CD4-positive, alpha-beta T cell treated with Interleukin-10 for 1 hour (primary cell): ENCODE data around the gene ANO4.

Experiments used
- DNase-seq: peaks from one replicate; pipeline ENCODE4 v3.0.0-alpha.2; 2020

ANO4 gene

DNA sequence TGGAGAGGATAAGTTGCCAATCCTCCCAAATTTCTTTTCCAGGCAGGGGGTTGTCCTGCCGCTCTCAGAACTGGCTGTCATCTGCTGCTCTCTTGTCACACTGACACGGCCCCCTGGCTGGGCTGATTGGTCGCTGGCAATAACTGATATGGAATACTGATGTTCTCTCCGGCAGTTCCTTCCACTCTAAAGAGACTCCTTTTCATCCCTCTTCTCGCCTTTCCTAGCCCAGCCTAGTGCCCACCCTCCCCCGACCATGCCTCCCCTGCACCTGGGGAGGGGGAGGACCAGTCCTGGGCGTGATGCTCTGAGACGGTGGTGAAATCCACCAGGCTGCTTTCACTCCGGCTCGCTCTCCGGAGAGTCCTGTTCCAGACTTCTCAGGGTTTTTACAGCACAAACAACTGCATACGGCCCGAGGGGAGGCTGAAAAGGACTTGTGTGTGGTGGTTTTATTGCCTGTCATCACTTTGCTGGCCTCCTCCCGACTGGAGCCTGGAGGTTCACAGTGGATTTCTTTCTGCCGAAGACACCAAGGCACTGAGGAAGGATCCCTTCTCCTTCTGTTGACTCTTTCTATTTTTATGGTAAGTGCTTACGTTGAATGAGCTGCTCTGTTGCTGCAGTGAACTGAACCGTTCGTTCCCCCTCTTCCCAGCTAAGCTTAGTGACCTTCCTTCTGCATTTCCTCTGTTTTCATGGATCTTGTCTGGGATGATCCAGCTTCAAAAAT, at the start of gene ANO4:
Gene ANO4 (plus strand): TSS at position 336 of the 733 bp plus-strand sequence. CDS start 107,010 bp downstream, outside the sequence.
- no peak for DNase-seq

- no peak for DNase-seq
Measured at GRCh38 chr12:100745378-100746071, 49.1 kb upstream of the ANO4 start.

DNA sequence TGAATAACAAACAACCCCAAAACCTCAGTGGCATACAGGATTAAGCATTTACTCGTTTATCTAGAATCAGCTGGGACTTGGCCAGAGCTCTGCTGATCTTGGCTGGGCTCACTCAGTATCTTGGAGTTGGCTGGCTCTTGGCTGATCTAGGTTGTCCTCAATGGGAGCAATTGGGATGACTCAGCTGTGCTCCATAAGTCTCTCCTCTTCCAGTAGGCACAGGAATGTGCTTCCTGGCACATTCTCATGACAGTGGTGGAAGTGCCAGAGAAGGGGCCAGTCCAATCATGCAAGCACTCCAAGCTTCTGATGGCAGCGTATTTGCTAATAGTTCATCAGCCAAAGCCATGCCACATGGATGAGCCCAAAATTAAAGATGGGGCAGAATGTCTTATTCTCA, 41.7 kb upstream of the ANO4 start:
- no peak for DNase-seq

GRCh38 chr12:100753837-100754236, 40.7 kb upstream of the ANO4 start:
- DNase-seq = no peak

DNA sequence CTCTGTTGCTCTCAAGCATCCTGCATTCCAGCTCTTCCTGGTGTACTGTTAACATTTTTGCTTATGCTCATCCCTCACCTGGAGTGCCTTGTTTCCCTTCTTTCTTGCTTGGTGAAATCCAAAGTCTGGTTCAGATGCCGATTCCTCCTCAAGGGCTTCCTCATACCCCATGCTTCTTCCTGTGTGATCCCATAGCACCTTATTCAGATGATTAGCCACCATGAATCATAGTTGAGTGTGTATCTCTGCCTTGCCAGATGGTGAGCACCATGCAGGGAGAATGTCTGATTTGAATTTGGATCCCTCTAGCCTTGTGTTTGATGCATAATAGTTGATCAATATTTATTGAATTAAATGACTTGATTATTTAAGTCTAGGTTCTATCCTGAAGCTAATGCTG, 39.4 kb upstream of the ANO4 start:
- no peak for DNase-seq

DNA sequence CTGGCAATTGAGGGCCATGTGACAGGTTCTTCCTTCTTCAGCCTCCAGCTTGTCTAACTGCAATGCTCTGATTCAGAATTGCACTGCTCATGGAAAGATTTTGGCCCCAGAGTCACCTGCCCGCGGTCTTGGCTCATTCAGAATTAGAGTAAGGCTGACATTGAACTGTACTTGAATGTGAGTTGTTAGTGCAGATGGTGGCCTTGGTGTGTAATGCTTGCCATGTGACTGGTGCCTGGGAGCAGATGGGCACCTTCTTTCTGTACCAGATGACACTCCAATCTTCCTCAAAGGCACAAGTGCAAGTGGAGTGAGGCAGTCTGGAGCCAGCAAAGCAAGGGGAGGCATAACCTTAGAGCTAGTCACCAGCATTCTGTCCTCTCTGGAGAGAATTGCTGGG, 36.5 kb upstream of the ANO4 start:
- DNase-seq = no peak

- no peak for DNase-seq
Measured at GRCh38 chr12:100767371-100767770, 27.2 kb upstream of the ANO4 start.

- DNase-seq = no peak
Measured at GRCh38 chr12:100767950-100768349, 26.6 kb upstream of the ANO4 start.

DNA sequence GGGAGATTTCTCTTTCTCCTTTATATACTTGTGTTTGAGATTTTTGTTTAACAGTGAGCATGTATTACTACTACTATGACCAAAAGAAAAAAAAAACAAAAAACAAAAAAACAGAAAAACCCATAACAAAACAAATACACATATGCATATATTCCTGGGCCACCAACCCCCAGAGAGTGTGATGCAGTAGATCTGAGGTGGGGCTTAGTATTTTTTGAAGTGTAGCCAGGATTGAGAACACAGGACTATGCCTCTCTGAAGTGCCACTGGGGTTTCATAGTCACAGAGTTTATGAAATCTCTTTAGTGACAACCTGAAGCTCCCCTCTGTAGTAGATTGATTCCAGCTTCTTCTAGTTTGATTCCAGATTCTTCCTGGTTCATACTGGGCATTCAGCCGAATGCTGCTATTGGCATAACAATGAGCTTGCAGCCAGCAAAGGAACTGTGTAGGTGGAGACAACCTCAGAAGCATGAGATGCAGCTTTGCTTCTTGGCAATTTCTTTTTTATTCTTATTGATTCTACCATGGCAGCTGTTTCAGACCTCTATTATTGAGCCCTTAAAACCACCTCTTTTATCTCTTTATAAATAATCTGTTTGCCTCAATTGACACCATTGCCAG, 15.5 kb upstream of the ANO4 start:
- DNase-seq = no peak

DNA sequence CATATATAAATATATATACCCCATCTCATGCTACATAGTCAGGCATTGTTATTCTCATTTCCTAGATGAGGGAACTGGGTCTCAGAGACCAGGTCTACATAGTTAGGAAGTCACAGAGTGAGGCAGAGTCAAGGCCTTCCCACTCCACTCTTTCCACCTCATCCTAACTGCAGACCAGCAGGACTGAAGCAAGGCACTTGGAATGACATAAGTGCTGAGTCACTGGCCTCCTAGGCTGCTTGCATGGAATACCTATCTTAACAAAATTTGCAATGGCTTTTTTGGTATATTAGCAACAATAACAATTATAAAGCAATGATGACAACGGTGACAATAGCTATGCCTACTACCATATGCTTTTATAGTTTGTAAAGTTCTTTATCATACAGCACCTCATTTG, 5.4 kb upstream of the ANO4 start:
- DNase-seq = no peak

DNA sequence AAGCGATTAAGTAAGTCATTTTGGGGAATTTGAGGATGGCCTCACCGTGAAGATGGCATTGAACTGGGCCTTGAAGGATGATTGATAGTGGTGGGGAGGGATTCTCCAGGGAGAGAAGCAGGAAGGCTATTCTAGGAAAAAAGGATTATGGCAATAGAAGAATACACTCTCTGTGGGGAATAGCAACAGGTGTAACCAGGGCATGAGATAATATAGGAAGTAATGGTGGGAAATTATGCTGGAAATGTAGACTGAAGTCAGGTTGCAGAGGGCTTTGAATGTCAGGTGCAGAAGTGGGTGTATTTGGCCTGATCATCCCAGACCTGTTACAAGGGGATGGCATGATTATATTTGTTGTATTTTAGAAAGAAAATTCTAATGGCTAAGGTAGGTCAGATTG, 4.6 kb upstream of the ANO4 start:
- DNase-seq = no peak

DNA sequence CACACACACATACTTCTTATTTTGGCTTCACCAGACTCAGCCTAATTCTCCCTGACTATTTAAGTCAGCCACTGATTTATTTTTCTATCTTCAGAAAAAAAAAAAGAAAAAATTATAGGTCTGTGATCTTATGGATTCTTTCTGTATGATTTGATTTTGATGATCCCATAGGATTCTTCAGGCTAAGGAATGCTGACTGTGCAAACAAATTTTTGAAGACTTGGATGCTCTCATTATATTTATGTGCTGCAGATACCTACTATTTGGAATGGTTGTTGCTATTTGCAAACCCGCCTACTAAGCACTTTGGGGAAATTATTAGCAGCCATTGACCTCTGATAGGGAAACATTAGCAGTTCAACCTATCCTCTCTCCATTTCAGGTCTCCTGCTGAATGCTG, 4.0 kb upstream of the ANO4 start:
- no peak for DNase-seq

DNA sequence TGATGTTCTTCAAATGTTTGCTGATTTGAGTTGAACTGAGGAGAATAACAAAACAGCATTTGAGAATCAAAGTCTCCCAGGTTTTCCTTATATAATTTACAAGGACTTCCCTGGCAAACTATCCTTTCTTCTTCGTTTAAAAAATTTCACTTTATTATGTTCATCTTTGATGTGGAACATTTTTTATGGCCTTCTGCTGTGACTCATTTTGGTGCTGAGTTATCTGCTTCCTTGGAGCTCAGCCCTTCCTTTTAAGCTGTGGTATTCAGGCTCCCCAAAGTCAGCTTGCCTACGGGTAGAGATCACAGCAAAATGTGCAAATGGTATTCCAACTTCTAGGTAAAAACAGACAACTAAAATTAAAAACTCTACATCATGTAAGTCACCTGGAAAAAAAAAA, 1.4 kb upstream of the ANO4 start:
- DNase-seq = no peak

GRCh38 chr12:100795174-100795799, 711 bp downstream of the ANO4 start:
- no peak for DNase-seq

GRCh38 chr12:100795800-100796179, 1.2 kb downstream of the ANO4 start:
- DNase-seq = no peak

- no peak for DNase-seq
Measured at GRCh38 chr12:100796621-100797020, 2.0 kb downstream of the ANO4 start.

GRCh38 chr12:100797246-100797645, 2.7 kb downstream of the ANO4 start:
- no peak for DNase-seq

GRCh38 chr12:100797786-100798185, 3.2 kb downstream of the ANO4 start:
- no peak for DNase-seq

DNA sequence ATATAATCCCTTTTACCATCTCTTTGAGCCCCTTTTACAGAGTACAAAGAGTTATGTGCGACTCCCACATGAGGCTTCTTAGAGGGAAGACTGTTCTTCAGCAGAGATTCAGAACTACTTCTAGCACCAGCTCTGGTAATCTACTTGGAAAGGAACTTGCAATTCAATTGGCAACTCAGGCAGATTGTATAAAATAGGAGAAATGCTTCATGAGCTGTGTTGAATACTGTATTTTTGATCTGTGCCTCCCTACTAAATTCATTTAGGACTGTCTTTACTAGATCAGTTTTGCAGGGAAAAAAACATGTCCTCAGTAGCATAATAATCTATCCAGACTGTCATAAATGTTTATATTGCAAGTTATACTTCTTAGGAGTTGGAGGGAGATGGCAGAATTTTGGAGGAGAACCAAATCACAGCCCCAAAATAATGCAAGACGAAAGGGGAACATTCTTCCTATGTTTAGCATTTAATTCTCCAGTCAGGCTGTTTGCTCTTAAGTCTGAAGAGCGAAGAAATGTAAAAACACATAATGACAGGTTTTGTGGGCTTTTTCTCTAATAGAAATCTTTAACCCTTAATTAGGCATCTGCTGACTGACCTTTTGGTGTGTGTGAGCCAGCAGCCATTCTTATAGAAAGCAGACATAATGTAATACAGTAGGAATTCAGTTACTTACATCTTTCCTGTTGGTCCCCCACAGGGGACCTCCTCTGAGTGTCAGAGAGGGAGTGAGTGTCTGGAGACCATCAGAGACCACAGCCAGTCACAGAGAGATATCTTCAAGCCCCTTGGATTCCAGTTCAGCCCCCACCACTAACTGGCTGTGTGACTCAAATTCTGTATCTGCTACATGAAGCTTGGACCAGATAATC, 3.9 kb downstream of the ANO4 start:
- DNase-seq = no peak

DNA sequence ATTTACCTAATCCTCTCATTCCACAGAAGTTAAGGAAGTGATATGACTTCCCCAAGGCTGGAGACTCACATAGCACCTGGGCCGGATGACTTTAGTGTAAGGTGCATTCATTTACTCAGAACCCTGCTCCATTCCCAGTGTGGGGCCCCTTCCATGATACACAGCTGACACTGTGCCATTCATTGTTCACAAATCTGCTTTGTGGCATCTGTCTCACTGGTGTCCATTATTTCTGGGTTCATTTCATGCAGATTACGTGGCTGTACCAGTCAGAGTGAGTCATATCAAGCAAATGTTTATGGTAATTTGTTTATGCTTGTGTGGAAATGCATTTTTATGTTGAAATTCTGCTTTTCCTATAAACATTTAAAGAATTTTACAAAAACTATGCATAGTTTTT, 5.2 kb downstream of the ANO4 start:
- DNase-seq = no peak

DNA sequence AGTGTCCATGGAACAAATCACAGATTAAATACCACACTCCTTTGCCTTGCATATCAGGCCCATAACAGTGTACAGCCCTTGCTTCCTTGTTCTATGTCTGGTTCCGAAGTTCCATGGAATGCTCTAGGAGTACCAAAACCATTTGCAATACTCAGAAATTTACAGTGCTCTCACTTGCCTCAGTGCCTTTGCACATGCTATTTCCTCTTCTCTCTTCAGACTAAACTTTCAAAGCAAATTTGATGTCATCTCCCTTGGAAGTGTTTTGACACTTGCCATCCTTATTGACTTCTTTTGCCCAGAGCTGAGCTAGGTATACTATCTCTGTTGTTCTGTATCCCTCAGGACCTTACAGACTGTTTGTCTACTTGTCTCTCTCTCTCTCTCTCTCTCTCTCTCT, 6.1 kb downstream of the ANO4 start:
- no peak for DNase-seq

- no peak for DNase-seq
Measured at GRCh38 chr12:100801320-100801719, 6.7 kb downstream of the ANO4 start.

- DNase-seq = no peak
Measured at GRCh38 chr12:100808777-100809176, 14.2 kb downstream of the ANO4 start.
